H9 (cell line): Measurements from ENCODE around the gene NTSR1. TPM values are rescaled to one million over a fixed set of nuclear protein-coding genes. Genes with fewer than 3 reads are reported as not detected.

Source experiments
- DNase-seq: peaks from one replicate; pipeline ENCODE4 v3.0.0-alpha.2; 2017
- H2AFZ ChIP-seq: one replicate; pipeline ENCODE4 v1.6.1; 2013; ENCODE audit warnings: mild to moderate bottlenecking, low read length, control low read depth, moderate library complexity
- H2AK5ac ChIP-seq: 2 replicates; pipeline ENCODE4 v1.6.1; 2013; ENCODE audit warnings: low read length, control low read depth, mixed read lengths; ENCODE audit not compliant: insufficient read length
- H2BK120ac ChIP-seq: one replicate; pipeline ENCODE4 v1.6.1; 2013; ENCODE audit warnings: low read depth, mild to moderate bottlenecking, low read length, control low read depth, inconsistent platforms; ENCODE audit not compliant: poor library complexity, severe bottlenecking
- H2BK12ac ChIP-seq: 2 replicates; pipeline ENCODE4 v1.6.1; 2013; ENCODE audit warnings: low read length, control low read depth, mixed read lengths, low read depth; ENCODE audit not compliant: insufficient read length
- H2BK15ac ChIP-seq: 2 replicates; pipeline ENCODE4 v1.6.1; 2013; ENCODE audit warnings: low read depth, low read length, control low read depth
- H2BK20ac ChIP-seq: one replicate; pipeline ENCODE4 v1.6.1; 2013; ENCODE audit warnings: low read depth, mild to moderate bottlenecking, low read length, control low read depth, inconsistent platforms; ENCODE audit not compliant: poor library complexity, severe bottlenecking
- H2BK5ac ChIP-seq: 2 replicates; pipeline ENCODE4 v1.6.1; 2013; ENCODE audit warnings: low read length, control low read depth, mixed read lengths; ENCODE audit not compliant: insufficient read length
- H3K14ac ChIP-seq: 2 replicates; pipeline ENCODE4 v1.6.1; 2013; ENCODE audit warnings: low read length, control low read depth; ENCODE audit not compliant: insufficient read depth
- H3K18ac ChIP-seq: 2 replicates; pipeline ENCODE4 v1.6.1; 2013; ENCODE audit warnings: low read depth, mild to moderate bottlenecking, mixed read lengths, low read length, control low read depth; ENCODE audit not compliant: insufficient read length
- H3K23ac ChIP-seq: 2 replicates; pipeline ENCODE4 v1.6.1; 2013; ENCODE audit warnings: low read length, control low read depth, mixed read lengths, low read depth; ENCODE audit not compliant: insufficient read length
- H3K23me2 ChIP-seq: 2 replicates; pipeline ENCODE4 v1.6.1; 2013; ENCODE audit warnings: low read depth, mild to moderate bottlenecking, mixed read lengths, low read length, control low read depth; ENCODE audit not compliant: insufficient read length, poor library complexity, severe bottlenecking
- H3K27ac ChIP-seq: 2 replicates; pipeline ENCODE4 v1.5.1; 2013; ENCODE audit warnings: low read length, control low read depth, mixed read lengths, low read depth; ENCODE audit not compliant: insufficient read length
- H3K27me3 ChIP-seq: 2 replicates; pipeline ENCODE4 v1.6.1; 2013; ENCODE audit warnings: low read length, control low read depth, inconsistent platforms; ENCODE audit not compliant: insufficient read depth
- H3K4ac ChIP-seq: 2 replicates; pipeline ENCODE4 v1.6.1; 2013; ENCODE audit warnings: low read depth, mild to moderate bottlenecking, control low read depth, inconsistent platforms, low read length, moderate library complexity
- H3K4me1 ChIP-seq: 2 replicates; pipeline ENCODE4 v1.6.1; 2013; ENCODE audit warnings: low read length, control low read depth, inconsistent platforms; ENCODE audit not compliant: insufficient read depth
- H3K4me2 ChIP-seq: 2 replicates; pipeline ENCODE4 v1.6.1; 2013; ENCODE audit warnings: low read length, control low read depth, mixed read lengths; ENCODE audit not compliant: insufficient read length, insufficient read depth
- H3K56ac ChIP-seq: 2 replicates; pipeline ENCODE4 v1.6.1; 2013; ENCODE audit warnings: low read depth, mild to moderate bottlenecking, mixed read lengths, low read length, control low read depth; ENCODE audit not compliant: insufficient read length
- H3K79me1 ChIP-seq: 2 replicates; pipeline ENCODE4 v1.6.1; 2013; ENCODE audit warnings: low read depth, mild to moderate bottlenecking, moderate library complexity, low read length, control low read depth, inconsistent platforms; ENCODE audit not compliant: insufficient read depth, poor library complexity, severe bottlenecking
- H3K79me2 ChIP-seq: 2 replicates; pipeline ENCODE4 v1.6.1; 2013; ENCODE audit warnings: low read length, control low read depth, inconsistent platforms; ENCODE audit not compliant: insufficient read depth
- H3K9ac ChIP-seq: 2 replicates; pipeline ENCODE4 v1.6.1; 2013; ENCODE audit warnings: low read length, control low read depth, mixed read lengths; ENCODE audit not compliant: insufficient read length; ENCODE audit errors: extremely low read depth
- H3K9me3 ChIP-seq: one replicate; pipeline ENCODE4 v1.6.1; 2013; ENCODE audit warnings: low read depth, low read length, inconsistent platforms; ENCODE audit not compliant: control insufficient read depth
- H3T11ph ChIP-seq: one replicate; pipeline ENCODE4 v1.6.1; 2013; ENCODE audit warnings: mild to moderate bottlenecking, low read length, control low read depth, inconsistent platforms
- H4K20me1 ChIP-seq: one replicate; pipeline ENCODE4 v1.6.1; 2013; ENCODE audit not compliant: control insufficient read depth, insufficient read length, insufficient read depth
- H4K5ac ChIP-seq: 2 replicates; pipeline ENCODE4 v1.6.1; 2013; ENCODE audit warnings: low read depth, mild to moderate bottlenecking, mixed read lengths, low read length, control low read depth; ENCODE audit not compliant: insufficient read length
- H4K8ac ChIP-seq: replicated peaks from 2 replicates; pipeline ENCODE4 v1.6.1; 2013; ENCODE audit warnings: low read length, control low read depth, mixed read lengths, low read depth; ENCODE audit not compliant: insufficient read length
- H4K91ac ChIP-seq: 2 replicates; pipeline ENCODE4 v1.6.1; 2013; ENCODE audit warnings: low read depth, mild to moderate bottlenecking, moderate library complexity, mixed read lengths, low read length, control low read depth; ENCODE audit not compliant: insufficient read length
- H3K27ac Mint-ChIP-seq, 3 experiments: 2 replicates in 2 of 3; 3 replicates in 1 of 3; pipeline ENCODE4 v1.8.0; 2020 to 2021; ENCODE audit warnings: mixed read lengths in 3 of 3, mild to moderate bottlenecking in 1 of 3, moderate library complexity in 1 of 3
- H3K27me3 Mint-ChIP-seq: 2 replicates; pipeline ENCODE4 v1.8.0; 2021; ENCODE audit warnings: low read depth, mild to moderate bottlenecking, moderate library complexity, mixed read lengths
- H3K36me3 Mint-ChIP-seq, 3 experiments: 2 replicates in 2 of 3; 3 replicates in 1 of 3; pipeline ENCODE4 v1.8.0; 2020 to 2021; ENCODE audit warnings: low read depth in 3 of 3, mixed read lengths in 3 of 3; ENCODE audit not compliant: insufficient read depth in 1 of 3
- H3K4me1 Mint-ChIP-seq, 2 experiments: 2 replicates each; pipeline ENCODE4 v1.8.0; 2020; ENCODE audit warnings: mixed read lengths in 2 of 2
- H3K4me3 Mint-ChIP-seq, 2 experiments: 2 replicates in 1 of 2; 3 replicates in 1 of 2; pipeline ENCODE4 v1.8.0; 2020 to 2021; ENCODE audit warnings: mild to moderate bottlenecking in 2 of 2, mixed read lengths in 2 of 2, moderate library complexity in 1 of 2
- H3K9me3 Mint-ChIP-seq, 2 experiments: 2 replicates in 1 of 2; 3 replicates in 1 of 2; pipeline ENCODE4 v1.8.0; 2020; ENCODE audit warnings: mild to moderate bottlenecking in 2 of 2, mixed read lengths in 2 of 2, moderate library complexity in 1 of 2
- WGBS: extraction: QIAGEN DNeasy Blood & Tissue Kit; methylation state at CpG from one replicate; pipeline ENCODE4 v1.1.7; 2013; ENCODE audit warnings: missing lambda C conversion rate, low lambda C conversion rate, mixed read lengths; ENCODE audit not compliant: insufficient read length; ENCODE audit errors: extremely low coverage; 5-methylcytosine and 5-hydroxymethylcytosine counted together
- total RNA-seq: library from RNA; stranded (reverse); gene quantifications from 2 replicates; pipeline ENCODE4 v1.2.1, GENCODE V29; 2021
- TF ChIP-seq, protein P1 (sequence below): fragments of 200-600 bp; sonication (generic); conservative IDR thresholded peaks from 3 replicates; pipeline ENCODE4 v1.8.0; 2021; ENCODE audit warnings: antibody characterized with exemption, mild to moderate bottlenecking

NTSR1 gene
- total RNA-seq, 1 experiment from 2014 or later = 0.11 TPM

DNA sequence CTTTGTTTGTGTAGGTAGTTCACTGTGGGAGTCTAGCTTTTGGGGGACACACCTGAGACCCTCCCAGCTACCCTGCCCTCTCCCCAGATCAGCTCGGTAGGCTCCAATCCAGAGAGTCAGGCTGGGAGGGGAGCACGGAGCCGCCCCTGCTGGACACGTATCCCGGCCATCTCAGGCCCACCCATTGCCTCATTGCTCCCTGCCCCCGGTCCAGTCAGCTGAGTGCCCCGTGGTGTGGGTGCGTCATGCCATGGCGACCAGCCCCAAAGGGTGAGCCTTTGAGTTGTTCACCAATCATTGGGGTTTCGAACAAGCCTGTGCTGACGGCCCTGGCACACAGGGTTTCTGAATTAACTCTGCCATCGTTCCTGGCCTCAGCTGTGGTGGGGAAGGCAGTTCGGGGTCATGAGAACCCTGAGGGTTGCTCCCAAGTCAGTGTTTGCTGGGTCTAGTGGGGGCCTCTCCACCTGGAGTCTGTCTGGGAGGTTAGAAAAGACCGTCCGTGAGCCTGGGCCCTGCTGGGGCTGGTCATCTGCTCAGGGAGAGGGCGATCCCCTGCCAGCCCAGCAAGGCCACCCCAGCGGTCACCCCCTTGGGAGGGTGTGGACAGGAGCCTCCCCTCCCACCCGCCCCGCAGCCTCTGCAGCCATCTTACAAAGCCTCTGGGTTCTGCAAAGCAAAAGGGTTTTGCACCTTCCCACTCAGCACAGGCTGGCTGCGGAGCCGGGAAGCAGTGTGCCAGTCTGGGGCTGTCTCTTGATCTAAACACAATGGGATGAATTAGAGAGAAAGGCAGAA is 34.5 kb downstream of the NTSR1 start:
- no peak overlapping the region for H3K9ac ChIP-seq
- no peaks in the 10 kb centered on the region for H3K36me3 Mint-ChIP-seq
- no peak overlapping the region for H2BK20ac ChIP-seq
- no peak overlapping the region for H3K27ac ChIP-seq
- H3K23me2 ChIP-seq = no peaks in the 10 kb centered on the region
- no peak overlapping the region for H3K56ac ChIP-seq
- H4K91ac ChIP-seq = no peak overlapping the region
- H2BK15ac ChIP-seq = no peak overlapping the region
- no peaks in the 10 kb centered on the region for H3K27me3 ChIP-seq
- H2BK120ac ChIP-seq = no peak overlapping the region
- H3K14ac ChIP-seq = no peak overlapping the region
- no peak for DNase-seq
- H3K4me3 Mint-ChIP-seq = no peak overlapping the region
- H4K20me1 ChIP-seq = no peaks in the 10 kb centered on the region
- peaks cover 17 to 25% of the 10 kb centered on the region in 2 experiments for H3K4me1 Mint-ChIP-seq
- no peak overlapping the region for H4K5ac ChIP-seq
- H2BK12ac ChIP-seq = no peak overlapping the region
- no peaks in the 10 kb centered on the region for H3K79me2 ChIP-seq
- no peak overlapping the region for H3T11ph ChIP-seq
- H3K4me1 ChIP-seq = no peaks in the 10 kb centered on the region
- no peaks in the 10 kb centered on the region for H3K79me1 ChIP-seq
- peaks cover 4% of the 10 kb centered on the region; the same call in 1 of the 2 replicates for H3K27me3 Mint-ChIP-seq
- H2AFZ ChIP-seq = no peak overlapping the region
- TF ChIP-seq, protein P1, sequence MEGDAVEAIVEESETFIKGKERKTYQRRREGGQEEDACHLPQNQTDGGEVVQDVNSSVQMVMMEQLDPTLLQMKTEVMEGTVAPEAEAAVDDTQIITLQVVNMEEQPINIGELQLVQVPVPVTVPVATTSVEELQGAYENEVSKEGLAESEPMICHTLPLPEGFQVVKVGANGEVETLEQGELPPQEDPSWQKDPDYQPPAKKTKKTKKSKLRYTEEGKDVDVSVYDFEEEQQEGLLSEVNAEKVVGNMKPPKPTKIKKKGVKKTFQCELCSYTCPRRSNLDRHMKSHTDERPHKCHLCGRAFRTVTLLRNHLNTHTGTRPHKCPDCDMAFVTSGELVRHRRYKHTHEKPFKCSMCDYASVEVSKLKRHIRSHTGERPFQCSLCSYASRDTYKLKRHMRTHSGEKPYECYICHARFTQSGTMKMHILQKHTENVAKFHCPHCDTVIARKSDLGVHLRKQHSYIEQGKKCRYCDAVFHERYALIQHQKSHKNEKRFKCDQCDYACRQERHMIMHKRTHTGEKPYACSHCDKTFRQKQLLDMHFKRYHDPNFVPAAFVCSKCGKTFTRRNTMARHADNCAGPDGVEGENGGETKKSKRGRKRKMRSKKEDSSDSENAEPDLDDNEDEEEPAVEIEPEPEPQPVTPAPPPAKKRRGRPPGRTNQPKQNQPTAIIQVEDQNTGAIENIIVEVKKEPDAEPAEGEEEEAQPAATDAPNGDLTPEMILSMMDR = no peak
- no peak overlapping the region for H3K4me2 ChIP-seq
- WGBS = no CpG with 5 or more reads among the region's 21 CpGs
- H3K4ac ChIP-seq = no peak overlapping the region
- H3K27ac Mint-ChIP-seq = no peak overlapping the region
- H2AK5ac ChIP-seq = no peak overlapping the region
- H3K18ac ChIP-seq = no peak overlapping the region
- H4K8ac ChIP-seq = no peak overlapping the region
- H3K9me3 Mint-ChIP-seq = no peaks in the 10 kb centered on the region
- H2BK5ac ChIP-seq = no peak overlapping the region
- H3K23ac ChIP-seq = no peak overlapping the region
- no peaks in the 10 kb centered on the region for H3K9me3 ChIP-seq
